ENCODE results near the gene DOK3.

The DOK3 gene

DNA sequence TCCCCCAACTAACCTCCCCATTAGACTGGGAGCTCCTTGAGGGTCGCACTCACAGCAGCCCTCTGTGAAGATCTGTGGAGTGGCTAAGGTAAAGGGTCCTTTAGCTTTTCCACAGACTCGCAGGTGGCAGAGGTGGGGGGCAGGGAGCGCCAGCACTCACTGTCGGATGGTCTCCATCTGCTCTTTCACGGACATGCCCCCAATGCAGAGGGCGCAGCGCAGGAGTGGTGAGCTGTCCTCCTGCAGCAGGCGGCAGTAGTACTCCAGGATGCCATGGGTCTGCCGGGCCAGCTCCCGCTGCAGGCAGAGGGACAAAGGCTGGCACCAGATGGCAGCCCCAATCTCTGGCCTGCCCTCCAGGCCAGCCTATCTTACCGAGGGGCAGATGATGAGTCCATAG is 4.9 kb upstream of the DOK3 start:
- Histone ChIP-seq H3K36me3 (ENCODE audit: control insufficient read depth, insufficient read depth, low read length) (peaks cover 37% of the 10 kb centered on the region), H3K4me3 (replicated peaks; ENCODE audit: low read depth, low read length) (no peak overlapping the region), H3K27me3 (replicated peaks; ENCODE audit: control insufficient read depth, insufficient read depth, low read length) (no peaks in the 10 kb centered on the region)
- DNase-seq (ENCODE audit: extremely low read depth, insufficient read length): no peak
- TF ChIP-seq, protein P1, sequence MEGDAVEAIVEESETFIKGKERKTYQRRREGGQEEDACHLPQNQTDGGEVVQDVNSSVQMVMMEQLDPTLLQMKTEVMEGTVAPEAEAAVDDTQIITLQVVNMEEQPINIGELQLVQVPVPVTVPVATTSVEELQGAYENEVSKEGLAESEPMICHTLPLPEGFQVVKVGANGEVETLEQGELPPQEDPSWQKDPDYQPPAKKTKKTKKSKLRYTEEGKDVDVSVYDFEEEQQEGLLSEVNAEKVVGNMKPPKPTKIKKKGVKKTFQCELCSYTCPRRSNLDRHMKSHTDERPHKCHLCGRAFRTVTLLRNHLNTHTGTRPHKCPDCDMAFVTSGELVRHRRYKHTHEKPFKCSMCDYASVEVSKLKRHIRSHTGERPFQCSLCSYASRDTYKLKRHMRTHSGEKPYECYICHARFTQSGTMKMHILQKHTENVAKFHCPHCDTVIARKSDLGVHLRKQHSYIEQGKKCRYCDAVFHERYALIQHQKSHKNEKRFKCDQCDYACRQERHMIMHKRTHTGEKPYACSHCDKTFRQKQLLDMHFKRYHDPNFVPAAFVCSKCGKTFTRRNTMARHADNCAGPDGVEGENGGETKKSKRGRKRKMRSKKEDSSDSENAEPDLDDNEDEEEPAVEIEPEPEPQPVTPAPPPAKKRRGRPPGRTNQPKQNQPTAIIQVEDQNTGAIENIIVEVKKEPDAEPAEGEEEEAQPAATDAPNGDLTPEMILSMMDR (IDR thresholded peaks at IDR 0.05; ENCODE audit: insufficient read depth, low read length, poor library complexity, severe bottlenecking): no peak

DNA sequence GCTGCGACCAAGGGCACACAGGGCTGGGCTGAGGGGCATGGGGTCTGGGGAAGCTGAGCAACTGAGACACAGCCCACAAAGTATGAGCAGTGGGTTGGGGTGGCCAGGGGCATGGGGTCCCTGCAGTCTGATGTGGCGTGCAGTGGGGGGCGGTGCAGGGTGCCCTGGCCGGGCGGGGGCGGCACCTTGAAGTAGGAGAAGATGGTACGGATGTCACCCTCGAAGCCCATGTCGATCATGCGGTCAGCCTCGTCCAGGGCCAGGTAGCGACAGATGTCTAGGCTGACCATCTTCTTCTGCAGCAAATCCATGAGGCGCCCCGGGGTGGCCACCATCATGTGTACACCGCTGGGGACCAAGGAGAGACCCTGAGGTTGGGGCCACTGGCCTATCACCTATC is 3.9 kb upstream of the DOK3 start:
- DNase-seq (ENCODE audit: extremely low read depth, insufficient read length): no peak
- Histone ChIP-seq H3K27me3 (replicated peaks; ENCODE audit: control insufficient read depth, insufficient read depth, low read length) (no peaks in the 10 kb centered on the region), H3K4me3 (replicated peaks; ENCODE audit: low read depth, low read length) (no peak overlapping the region), H3K36me3 (ENCODE audit: control insufficient read depth, insufficient read depth, low read length) (peaks cover 37% of the 10 kb centered on the region)
- TF ChIP-seq, protein P1 (IDR thresholded peaks at IDR 0.05; ENCODE audit: insufficient read depth, low read length, poor library complexity, severe bottlenecking): no peak

DNA sequence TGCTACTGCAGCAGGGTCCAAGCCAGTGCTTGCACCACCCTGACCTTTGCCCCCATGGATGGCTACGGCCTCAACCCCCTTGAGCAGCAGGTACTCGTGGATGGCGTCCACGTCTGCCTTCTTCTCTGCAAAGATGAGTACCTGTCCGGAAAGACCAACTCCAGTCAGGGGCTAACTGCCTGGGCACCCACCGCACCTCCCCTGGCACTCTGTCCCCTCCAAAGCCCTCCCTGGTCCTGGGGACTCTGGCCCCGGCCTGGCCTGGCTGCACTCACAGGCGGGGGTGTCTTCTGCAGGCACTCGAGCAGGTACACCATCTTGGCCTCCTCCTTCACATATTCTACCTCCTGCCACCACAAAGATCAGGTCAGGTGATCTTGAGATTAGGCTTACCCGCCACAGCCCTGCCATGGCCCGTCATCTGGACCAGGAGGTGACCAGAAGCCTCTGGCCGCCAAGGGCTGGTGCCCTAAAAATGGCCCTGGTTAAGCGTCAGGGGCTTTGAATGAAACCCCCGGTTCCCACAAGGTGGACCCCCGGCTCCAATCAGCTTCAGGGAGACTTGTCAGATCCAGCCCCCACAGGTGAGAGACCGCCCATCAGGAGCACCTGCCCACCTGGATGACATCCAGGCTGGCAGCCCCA is 3.2 kb upstream of the DOK3 start:
- Histone ChIP-seq H3K27me3 (replicated peaks; ENCODE audit: control insufficient read depth, insufficient read depth, low read length) (no peaks in the 10 kb centered on the region), H3K4me3 (replicated peaks; ENCODE audit: low read depth, low read length) (no peak overlapping the region), H3K36me3 (ENCODE audit: control insufficient read depth, insufficient read depth, low read length) (peaks cover 37% of the 10 kb centered on the region)
- TF ChIP-seq, protein P1 (IDR thresholded peaks at IDR 0.05; ENCODE audit: insufficient read depth, low read length, poor library complexity, severe bottlenecking): no peak
- DNase-seq (ENCODE audit: extremely low read depth, insufficient read length): no peak

DNA sequence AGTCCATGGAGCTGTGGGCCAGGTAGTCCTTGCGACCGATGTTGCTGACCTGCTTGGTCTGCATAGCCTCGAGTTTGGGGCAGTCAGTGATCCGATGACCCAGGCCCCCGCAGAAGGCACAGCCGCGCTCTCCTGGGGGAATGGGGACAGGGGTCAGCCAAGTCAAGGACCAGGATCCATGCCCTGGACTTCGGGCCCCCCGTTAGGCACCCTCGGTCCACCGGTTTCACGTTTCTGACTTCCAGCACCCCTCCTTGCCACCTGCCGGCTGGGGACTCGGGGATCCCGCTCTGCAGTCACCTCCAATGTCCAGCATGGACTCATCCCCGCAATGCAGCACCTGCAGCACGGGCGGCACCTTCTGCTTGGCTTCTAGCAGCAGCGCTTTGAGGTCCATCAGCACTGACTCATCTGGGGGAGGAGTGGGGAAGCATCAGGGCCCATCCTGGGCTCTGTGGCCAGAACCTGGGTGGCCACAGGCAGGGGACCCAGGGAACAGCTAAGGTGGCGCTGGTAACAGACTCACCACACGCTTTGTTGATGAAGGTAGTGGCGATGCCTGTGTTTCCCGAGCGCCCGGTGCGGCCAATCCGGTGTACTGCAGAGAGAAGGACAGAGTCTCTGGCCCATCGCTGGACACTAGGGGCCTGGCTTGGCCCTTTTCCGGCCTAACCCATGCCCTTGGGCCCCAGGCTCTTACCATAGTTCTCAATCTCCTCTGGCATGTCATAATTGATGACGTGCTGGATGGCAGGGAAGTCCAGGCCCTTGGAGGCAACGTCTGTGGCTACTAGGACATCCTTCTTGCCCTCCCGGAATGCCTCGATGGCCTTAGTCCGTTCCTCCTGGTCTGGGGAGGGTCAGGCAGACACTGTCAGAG is 2.4 kb upstream of the DOK3 start:
- Histone ChIP-seq H3K27me3 (replicated peaks; ENCODE audit: control insufficient read depth, insufficient read depth, low read length) (no peaks in the 10 kb centered on the region), H3K4me3 (replicated peaks; ENCODE audit: low read depth, low read length) (no peak overlapping the region), H3K36me3 (ENCODE audit: control insufficient read depth, insufficient read depth, low read length) (peaks cover 37% of the 10 kb centered on the region)
- TF ChIP-seq, protein P1 (IDR thresholded peaks at IDR 0.05; ENCODE audit: insufficient read depth, low read length, poor library complexity, severe bottlenecking): no peak
- no peak for DNase-seq (ENCODE audit: extremely low read depth, insufficient read length)

DNA sequence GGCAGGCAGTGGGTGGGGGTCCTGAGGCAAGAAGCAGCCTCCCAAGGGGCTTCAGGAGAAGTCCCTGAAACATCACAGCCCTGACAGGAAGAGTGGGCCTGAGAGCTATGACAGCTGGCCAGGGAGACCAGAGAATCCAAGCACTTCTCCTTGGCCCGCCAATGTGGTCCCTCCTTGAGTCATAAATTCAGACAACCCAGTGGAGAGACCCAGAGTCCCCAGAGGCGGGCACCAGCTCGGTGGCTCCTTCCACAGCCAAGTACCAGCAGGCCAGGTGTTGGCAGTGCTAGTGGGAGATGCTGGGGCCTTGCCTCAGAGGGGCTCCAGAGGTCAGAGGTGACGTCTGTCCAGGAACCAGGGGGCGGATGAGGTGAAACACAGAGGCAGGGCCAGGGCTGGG is 1.6 kb upstream of the DOK3 start:
- H3K27me3 ChIP-seq (replicated peaks; ENCODE audit: control insufficient read depth, insufficient read depth, low read length): no peaks in the 10 kb centered on the region
- no peak overlapping the region for H3K4me3 ChIP-seq (replicated peaks; ENCODE audit: low read depth, low read length)
- peaks cover 37% of the 10 kb centered on the region for H3K36me3 ChIP-seq (ENCODE audit: control insufficient read depth, insufficient read depth, low read length)
- TF ChIP-seq, protein P1 (IDR thresholded peaks at IDR 0.05; ENCODE audit: insufficient read depth, low read length, poor library complexity, severe bottlenecking): no peak
- no peak for DNase-seq (ENCODE audit: extremely low read depth, insufficient read length)
